Cerebellar nuclear complex (tissue), 1 donor: ENCODE data around the gene C4orf50.
"Not testable (repeated sequence)": the region's sequence is repeated elsewhere in the genome, so short reads cannot be mapped to it uniquely, and the experiment has no call there.

Source experiments
- DNase-seq, 2 experiments: peaks; one replicate each; lab custom pipeline; 2025; lab: John Stamatoyannopoulos, UW

C4orf50 gene

GRCh38 chr4:5858020-5858769 lies 160.0 kb downstream of the C4orf50 start:
- DNase-seq, result no peak

- no peak for DNase-seq
These were observed 161.0 kb downstream of the C4orf50 start for GRCh38 chr4:5857199-5857598.

GRCh38 chr4:5856362-5856761 lies 161.9 kb downstream of the C4orf50 start:
- not testable (repeated sequence) for DNase-seq

DNA sequence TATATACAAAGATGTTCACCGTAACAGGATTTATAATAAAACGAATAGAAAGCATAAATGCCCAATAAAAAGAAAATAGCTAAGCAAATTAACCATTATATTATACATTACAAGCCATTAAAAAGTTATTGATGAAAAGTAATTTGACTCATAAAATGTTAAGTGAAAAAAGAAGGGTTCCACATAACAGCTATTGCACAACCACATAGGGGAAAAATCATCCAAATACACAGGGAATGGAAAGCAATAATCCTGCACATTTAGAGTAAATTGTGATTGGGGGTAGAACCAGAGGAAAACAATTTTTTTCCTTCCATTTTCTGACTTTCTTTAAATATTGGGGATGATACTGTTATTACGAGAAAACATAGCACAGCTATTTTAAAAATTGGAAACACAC lies 163.3 kb downstream of the C4orf50 start:
- no peak for DNase-seq

DNA sequence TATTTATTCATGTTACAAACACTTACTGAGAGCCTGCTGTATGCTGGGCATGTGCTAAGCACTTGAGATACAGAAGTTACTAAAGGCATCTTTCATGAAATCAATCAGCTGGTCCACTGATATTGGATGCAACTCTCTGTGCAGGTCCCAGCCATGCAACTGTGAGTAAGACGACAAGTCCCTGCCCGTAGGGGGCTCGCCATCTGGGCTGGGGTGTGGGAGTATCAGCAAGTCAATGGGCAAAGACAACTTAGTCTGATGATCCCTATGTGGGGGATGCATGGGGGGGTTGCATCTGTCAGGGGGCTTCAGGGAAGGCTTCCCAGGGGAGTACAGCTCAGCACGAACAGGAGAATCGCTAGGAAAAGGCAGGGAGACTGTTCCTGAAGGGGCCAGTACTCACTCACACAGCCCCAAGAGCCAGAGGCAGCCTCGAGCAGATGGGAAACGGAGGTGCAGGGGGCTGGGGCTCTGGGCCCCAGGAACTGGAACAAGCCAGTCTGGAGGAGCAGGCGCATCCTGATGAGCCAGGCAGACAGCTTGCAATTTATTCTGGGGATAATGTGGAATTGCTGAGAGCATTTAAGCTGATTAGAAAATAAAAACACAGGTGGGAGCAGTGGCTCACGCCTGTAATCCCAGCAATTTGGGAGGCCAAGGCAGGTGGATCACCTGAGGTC lies 165.6 kb downstream of the C4orf50 start:
- DNase-seq, result no peak

GRCh38 chr4:5851637-5852301 lies 166.5 kb downstream of the C4orf50 start:
- DNase-seq, result no peak
